Measurements from ENCODE around the gene NRN1L.
A peak's percentile ranks its signal among the peaks of the same experiment; 100 is the strongest.

The NRN1L gene

GRCh38 chr16:67888331-67888730, 3.6 kb downstream of the NRN1L start:
- H3K4me1 ChIP-seq (ENCODE audit: low read depth, poor library complexity, severe bottlenecking), result peaks cover 6% of the 10 kb centered on the region
- H3K36me3 ChIP-seq (ENCODE audit: insufficient read depth), result no peaks in the 10 kb centered on the region
- H3K27ac ChIP-seq, result no peak overlapping the region
- H3K79me2 ChIP-seq (ENCODE audit: insufficient read depth, low read depth), result peaks cover under 1% of the 10 kb centered on the region; the same call in 1 of the 2 replicates
- H4K20me1 ChIP-seq (ENCODE audit: insufficient read depth), result no peaks in the 10 kb centered on the region
- no peak overlapping the region for H3K9ac ChIP-seq
- no peak overlapping the region for H3K4me2 ChIP-seq
- H2AFZ ChIP-seq (ENCODE audit: low read depth), result no peak overlapping the region
- no peak for TF ChIP-seq CTCF (conservative IDR thresholded peaks at IDR 0.05; ENCODE audit: low read depth, low read length)
- H3K27me3 ChIP-seq (ENCODE audit: insufficient read depth, low read depth), result no peaks in the 10 kb centered on the region
- no peak overlapping the region for H3K4me3 ChIP-seq (IDR thresholded peaks at IDR 0.05; ENCODE audit: insufficient read depth, low read depth, low read length)

GRCh38 chr16:67892375-67892774, 7.7 kb downstream of the NRN1L start:
- Histone ChIP-seq H3K9ac (no peak overlapping the region; the same call in 1 of the 2 replicates), H3K27me3 (ENCODE audit: insufficient read depth, low read depth) (no peaks in the 10 kb centered on the region), H3K4me2 (peak overlapping the region; percentile 95), H3K27ac (no peak overlapping the region), H3K36me3 (ENCODE audit: insufficient read depth) (no peaks in the 10 kb centered on the region), H3K4me1 (ENCODE audit: low read depth, poor library complexity, severe bottlenecking) (peaks cover 14% of the 10 kb centered on the region), H2AFZ (ENCODE audit: low read depth) (peak overlapping the region; percentile 79; the same call in 1 of the 2 replicates), H4K20me1 (ENCODE audit: insufficient read depth) (no peaks in the 10 kb centered on the region), H3K79me2 (ENCODE audit: insufficient read depth, low read depth) (peaks cover 33% of the 10 kb centered on the region; the same call in 1 of the 2 replicates), H3K4me3 (IDR thresholded peaks at IDR 0.05; ENCODE audit: insufficient read depth, low read depth, low read length) (no peak overlapping the region)
- TF ChIP-seq CTCF (conservative IDR thresholded peaks at IDR 0.05; ENCODE audit: low read depth, low read length), result no peak

- Histone ChIP-seq H2AFZ (ENCODE audit: low read depth) (peak within 1 kb of the TSS; percentile 79), H3K27me3 (ENCODE audit: insufficient read depth, low read depth) (no peaks in the 10 kb centered on the region), H4K20me1 (ENCODE audit: insufficient read depth) (no peaks in the 10 kb centered on the region), H3K4me2 (peak within 1 kb of the TSS; percentile 95), H3K9ac (peak within 1 kb of the TSS; percentile 88), H3K27ac (peak within 1 kb of the TSS; percentile 63), H3K4me3 (IDR thresholded peaks at IDR 0.05; ENCODE audit: insufficient read depth, low read depth, low read length) (no peak within 1 kb of the TSS), H3K4me1 (ENCODE audit: low read depth, poor library complexity, severe bottlenecking) (peaks cover 14% of the 10 kb centered on the region), H3K79me2 (ENCODE audit: insufficient read depth, low read depth) (peaks cover 34% of the 10 kb centered on the region; the same call in 1 of the 2 replicates), H3K36me3 (ENCODE audit: insufficient read depth) (no peaks in the 10 kb centered on the region)
- TF ChIP-seq CTCF (conservative IDR thresholded peaks at IDR 0.05; ENCODE audit: low read depth, low read length), result no peak
These were observed 8.4 kb downstream of the NRN1L start, which contains the start of gene PSKH1 for GRCh38 chr16:67892899-67893742. Gene PSKH1 (plus strand): TSS chr16:67893254. CDS start chr16:67908750, 15,496 bp downstream.

GRCh38 chr16:67893743-67894399, 9.2 kb downstream of the NRN1L start:
- no peak for TF ChIP-seq CTCF (conservative IDR thresholded peaks at IDR 0.05; ENCODE audit: low read depth, low read length)
- Histone ChIP-seq H4K20me1 (ENCODE audit: insufficient read depth) (no peaks in the 10 kb centered on the region), H3K27me3 (ENCODE audit: insufficient read depth, low read depth) (no peaks in the 10 kb centered on the region), H2AFZ (ENCODE audit: low read depth) (peak overlapping the region; percentile 69), H3K4me3 (IDR thresholded peaks at IDR 0.05; ENCODE audit: insufficient read depth, low read depth, low read length) (no peak overlapping the region), H3K4me1 (ENCODE audit: low read depth, poor library complexity, severe bottlenecking) (peaks cover 17% of the 10 kb centered on the region), H3K36me3 (ENCODE audit: insufficient read depth) (no peaks in the 10 kb centered on the region), H3K9ac (peak overlapping the region; percentile 88), H3K27ac (peak overlapping the region; percentile 63), H3K4me2 (peak overlapping the region; percentile 86), H3K79me2 (ENCODE audit: insufficient read depth, low read depth) (peaks cover 34% of the 10 kb centered on the region; the same call in 1 of the 2 replicates)
